ENCODE data around the gene BBS5. TPM values are rescaled to one million over a fixed set of nuclear protein-coding genes. Genes with fewer than 3 reads are reported as not detected.
"Not testable (repeated sequence)": the region's sequence is repeated elsewhere in the genome, so short reads cannot be mapped to it uniquely, and the experiment has no call there.

Gene BBS5
- total RNA-seq: 1.3 and 3.2 TPM in 2 replicates

DNA sequence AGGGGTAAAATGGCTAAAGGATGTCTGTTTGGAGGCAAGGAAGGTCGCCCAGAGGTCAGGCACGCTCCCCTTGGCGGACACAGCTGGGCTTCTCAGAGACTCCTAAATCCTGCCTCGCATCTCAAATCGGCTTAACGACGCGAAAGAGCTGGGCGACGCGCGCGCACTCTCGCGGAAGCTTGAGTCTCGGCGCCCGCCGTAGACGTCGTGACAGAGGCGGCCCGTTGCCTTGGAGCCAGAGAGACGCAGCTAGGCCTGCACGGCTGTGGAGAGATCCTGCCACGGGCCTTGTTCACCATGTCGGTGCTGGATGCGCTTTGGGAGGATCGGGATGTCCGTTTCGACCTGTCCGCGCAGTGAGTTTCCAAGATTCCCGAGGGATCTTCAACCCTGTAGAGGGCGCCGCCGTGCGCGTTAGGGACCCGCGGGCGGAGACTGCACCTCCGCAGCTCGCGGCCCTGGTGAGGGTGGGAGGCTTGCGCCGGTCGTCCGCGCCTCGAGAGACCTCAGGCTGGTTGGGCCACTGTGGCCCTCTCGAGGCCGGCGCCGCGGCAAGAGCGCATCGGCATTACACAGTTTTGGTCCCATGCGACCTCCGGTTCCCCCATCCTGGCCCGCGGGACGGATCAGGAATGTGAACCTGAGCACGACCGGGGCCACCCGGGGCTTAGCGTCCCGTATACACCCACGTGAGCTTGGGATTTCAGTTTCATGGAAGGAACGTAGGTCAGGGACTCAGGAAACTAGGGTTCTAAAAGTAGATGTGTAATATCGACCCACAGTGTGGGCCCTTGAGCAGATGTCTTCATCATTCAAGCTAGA is at the start of gene BBS5:
TSS of gene BBS5 (plus strand) at position 238 of the 822 bp plus-strand sequence. CDS start at position 298, 60 bp downstream.
- FAIRE-seq: no peak
- Histone ChIP-seq H3K36me3 (ENCODE audit: control insufficient read depth, insufficient read depth, low read length) (no peaks in the 10 kb centered on the region), H3K27me3 (ENCODE audit: control insufficient read depth, insufficient read depth, low read length) (no peaks in the 10 kb centered on the region), H3K4me3 (ENCODE audit: low read depth, low read length) (peak within 1 kb of the TSS; percentile 75)
- peak; percentile 68 for DNase-seq (ENCODE audit: low read depth)
- TF ChIP-seq, protein P1, sequence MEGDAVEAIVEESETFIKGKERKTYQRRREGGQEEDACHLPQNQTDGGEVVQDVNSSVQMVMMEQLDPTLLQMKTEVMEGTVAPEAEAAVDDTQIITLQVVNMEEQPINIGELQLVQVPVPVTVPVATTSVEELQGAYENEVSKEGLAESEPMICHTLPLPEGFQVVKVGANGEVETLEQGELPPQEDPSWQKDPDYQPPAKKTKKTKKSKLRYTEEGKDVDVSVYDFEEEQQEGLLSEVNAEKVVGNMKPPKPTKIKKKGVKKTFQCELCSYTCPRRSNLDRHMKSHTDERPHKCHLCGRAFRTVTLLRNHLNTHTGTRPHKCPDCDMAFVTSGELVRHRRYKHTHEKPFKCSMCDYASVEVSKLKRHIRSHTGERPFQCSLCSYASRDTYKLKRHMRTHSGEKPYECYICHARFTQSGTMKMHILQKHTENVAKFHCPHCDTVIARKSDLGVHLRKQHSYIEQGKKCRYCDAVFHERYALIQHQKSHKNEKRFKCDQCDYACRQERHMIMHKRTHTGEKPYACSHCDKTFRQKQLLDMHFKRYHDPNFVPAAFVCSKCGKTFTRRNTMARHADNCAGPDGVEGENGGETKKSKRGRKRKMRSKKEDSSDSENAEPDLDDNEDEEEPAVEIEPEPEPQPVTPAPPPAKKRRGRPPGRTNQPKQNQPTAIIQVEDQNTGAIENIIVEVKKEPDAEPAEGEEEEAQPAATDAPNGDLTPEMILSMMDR (IDR thresholded peaks at IDR 0.05; ENCODE audit: insufficient read depth, low read length, severe bottlenecking): peak; percentile 72

DNA sequence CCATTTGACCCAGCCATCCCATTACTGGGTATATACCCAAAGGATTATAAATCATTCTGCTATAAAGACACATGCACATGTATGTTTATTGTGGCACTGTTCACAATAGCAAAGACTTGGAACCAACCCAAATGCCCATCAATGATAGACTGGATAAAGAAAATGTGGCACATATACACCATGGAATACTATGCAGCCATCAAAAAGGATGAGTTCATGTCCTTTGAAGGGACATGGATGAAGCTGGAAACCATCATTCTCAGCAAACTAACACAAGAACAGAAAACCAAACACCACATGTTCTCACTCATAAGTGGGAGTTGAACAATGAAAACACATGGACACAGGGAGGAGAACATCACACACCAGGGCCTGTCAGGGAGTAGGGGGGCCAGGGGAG is 47.5 kb upstream of the BBS5 start:
- H3K4me3 ChIP-seq (ENCODE audit: low read depth, low read length); H3K27me3 ChIP-seq (ENCODE audit: control insufficient read depth, insufficient read depth, low read length); FAIRE-seq; DNase-seq (ENCODE audit: low read depth); H3K36me3 ChIP-seq (ENCODE audit: control insufficient read depth, insufficient read depth, low read length): not testable (repeated sequence)

GRCh38 chr2:169434236-169434635 is 45.1 kb upstream of the BBS5 start:
- not testable (repeated sequence) for DNase-seq (ENCODE audit: low read depth); FAIRE-seq; H3K36me3 ChIP-seq (ENCODE audit: control insufficient read depth, insufficient read depth, low read length); H3K27me3 ChIP-seq (ENCODE audit: control insufficient read depth, insufficient read depth, low read length); H3K4me3 ChIP-seq (ENCODE audit: low read depth, low read length)

GRCh38 chr2:169438466-169439072 is 40.7 kb upstream of the BBS5 start:
- no peak overlapping the region for H3K4me3 ChIP-seq (ENCODE audit: low read depth, low read length)
- DNase-seq (ENCODE audit: low read depth) (no peak), FAIRE-seq (no peak)
- H3K36me3 ChIP-seq (ENCODE audit: control insufficient read depth, insufficient read depth, low read length): no peaks in the 10 kb centered on the region
- TF ChIP-seq, protein P1 (IDR thresholded peaks at IDR 0.05; ENCODE audit: insufficient read depth, low read length, severe bottlenecking): no peak
- no peaks in the 10 kb centered on the region for H3K27me3 ChIP-seq (ENCODE audit: control insufficient read depth, insufficient read depth, low read length)

DNA sequence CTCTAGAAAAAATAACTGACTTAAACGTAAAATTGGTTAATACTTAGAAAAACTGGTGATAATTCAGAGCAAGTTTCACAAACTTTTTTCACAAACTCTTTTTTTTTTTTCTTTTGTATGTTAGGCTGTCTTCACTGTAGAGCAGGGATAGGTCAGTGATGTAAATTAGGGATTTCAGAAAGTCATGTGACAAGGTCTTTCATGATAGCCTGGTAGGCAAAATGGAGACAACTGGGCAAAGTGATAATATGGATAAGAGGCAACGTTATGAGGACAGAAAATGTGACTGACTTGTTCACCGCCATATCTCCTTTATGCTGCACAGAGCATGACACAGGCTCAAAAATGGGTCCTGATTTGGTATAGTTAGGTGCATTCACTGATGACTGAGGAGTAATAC is 39.4 kb upstream of the BBS5 start:
- no peaks in the 10 kb centered on the region for H3K27me3 ChIP-seq (ENCODE audit: control insufficient read depth, insufficient read depth, low read length)
- TF ChIP-seq, protein P1 (IDR thresholded peaks at IDR 0.05; ENCODE audit: insufficient read depth, low read length, severe bottlenecking): no peak
- H3K36me3 ChIP-seq (ENCODE audit: control insufficient read depth, insufficient read depth, low read length): no peaks in the 10 kb centered on the region
- no peak for DNase-seq (ENCODE audit: low read depth)
- FAIRE-seq: no peak
- H3K4me3 ChIP-seq (ENCODE audit: low read depth, low read length): no peak overlapping the region

GRCh38 chr2:169446452-169446851 is 32.8 kb upstream of the BBS5 start:
- Histone ChIP-seq H3K27me3 (ENCODE audit: control insufficient read depth, insufficient read depth, low read length) (no peaks in the 10 kb centered on the region), H3K4me3 (ENCODE audit: low read depth, low read length) (no peak overlapping the region), H3K36me3 (ENCODE audit: control insufficient read depth, insufficient read depth, low read length) (no peaks in the 10 kb centered on the region)
- TF ChIP-seq, protein P1 (IDR thresholded peaks at IDR 0.05; ENCODE audit: insufficient read depth, low read length, severe bottlenecking): no peak
- FAIRE-seq (no peak), DNase-seq (ENCODE audit: low read depth) (no peak)

Measured in bronchial epithelial cell (primary cell).